Astrocyte (in vitro differentiated cells and primary cell): ENCODE results near the gene ANO4.

Experiments
- CTCF ChIP-seq: IDR thresholded peaks from 2 replicates; pipeline ENCODE4 v1.5.1; 2011; ENCODE audit warnings: low read depth, mild to moderate bottlenecking, inconsistent platforms, low read length, moderate library complexity; ENCODE audit not compliant: insufficient read depth
- EZH2 ChIP-seq: IDR thresholded peaks from 2 replicates; pipeline ENCODE4 v1.6.1; 2012; ENCODE audit warnings: mild to moderate bottlenecking, low read length, inconsistent platforms; ENCODE audit not compliant: insufficient read depth

- TF ChIP-seq CTCF (no peak), EZH2 (no peak)
Measured at GRCh38 chr12:101002696-101003419, 208.3 kb downstream of the ANO4 start.
